ENCODE results near the gene PCDHGB3.

GRCh38 chr5:141412854-141413539 lies 43.0 kb downstream of the PCDHGB3 start, which contains the start of gene PCDHGA10:
- TF ChIP-seq MAX (IDR thresholded peaks at IDR 0.05) (no peak), EP300 (IDR thresholded peaks at IDR 0.05; ENCODE audit: borderline replicate concordance) (no peak), FOXM1 (IDR thresholded peaks at IDR 0.05; ENCODE audit: borderline replicate concordance, low read depth) (no peak), TAF1 (IDR thresholded peaks at IDR 0.05; ENCODE audit: low read depth) (no peak), NFIC (IDR thresholded peaks at IDR 0.05) (no peak), CEBPB (IDR thresholded peaks at IDR 0.05) (no peak), TCF12 (IDR thresholded peaks at IDR 0.05; ENCODE audit: low read depth) (no peak), RAD21 (IDR thresholded peaks at IDR 0.05; ENCODE audit: low read depth) (peak; percentile 90), YY1 (IDR thresholded peaks at IDR 0.05; ENCODE audit: low read depth) (0 out of 2 replicates have a peak, but pooled peaks have one; percentile 14)
- TF ChIP-seq, protein P1, sequence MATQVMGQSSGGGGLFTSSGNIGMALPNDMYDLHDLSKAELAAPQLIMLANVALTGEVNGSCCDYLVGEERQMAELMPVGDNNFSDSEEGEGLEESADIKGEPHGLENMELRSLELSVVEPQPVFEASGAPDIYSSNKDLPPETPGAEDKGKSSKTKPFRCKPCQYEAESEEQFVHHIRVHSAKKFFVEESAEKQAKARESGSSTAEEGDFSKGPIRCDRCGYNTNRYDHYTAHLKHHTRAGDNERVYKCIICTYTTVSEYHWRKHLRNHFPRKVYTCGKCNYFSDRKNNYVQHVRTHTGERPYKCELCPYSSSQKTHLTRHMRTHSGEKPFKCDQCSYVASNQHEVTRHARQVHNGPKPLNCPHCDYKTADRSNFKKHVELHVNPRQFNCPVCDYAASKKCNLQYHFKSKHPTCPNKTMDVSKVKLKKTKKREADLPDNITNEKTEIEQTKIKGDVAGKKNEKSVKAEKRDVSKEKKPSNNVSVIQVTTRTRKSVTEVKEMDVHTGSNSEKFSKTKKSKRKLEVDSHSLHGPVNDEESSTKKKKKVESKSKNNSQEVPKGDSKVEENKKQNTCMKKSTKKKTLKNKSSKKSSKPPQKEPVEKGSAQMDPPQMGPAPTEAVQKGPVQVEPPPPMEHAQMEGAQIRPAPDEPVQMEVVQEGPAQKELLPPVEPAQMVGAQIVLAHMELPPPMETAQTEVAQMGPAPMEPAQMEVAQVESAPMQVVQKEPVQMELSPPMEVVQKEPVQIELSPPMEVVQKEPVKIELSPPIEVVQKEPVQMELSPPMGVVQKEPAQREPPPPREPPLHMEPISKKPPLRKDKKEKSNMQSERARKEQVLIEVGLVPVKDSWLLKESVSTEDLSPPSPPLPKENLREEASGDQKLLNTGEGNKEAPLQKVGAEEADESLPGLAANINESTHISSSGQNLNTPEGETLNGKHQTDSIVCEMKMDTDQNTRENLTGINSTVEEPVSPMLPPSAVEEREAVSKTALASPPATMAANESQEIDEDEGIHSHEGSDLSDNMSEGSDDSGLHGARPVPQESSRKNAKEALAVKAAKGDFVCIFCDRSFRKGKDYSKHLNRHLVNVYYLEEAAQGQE (IDR thresholded peaks at IDR 0.05; ENCODE audit: low read depth) = no peak

Measured in Ishikawa (cell line).